IMR-90 (cell line): ENCODE measurements around the gene TMX1. TPM values are rescaled to one million over a fixed set of nuclear protein-coding genes. Genes with fewer than 3 reads are reported as not detected.

ENCODE experiments used
- ATAC-seq: fragments of 200-7000 bp; cut with Tn5 transposase; 2 replicates; pipeline ENCODE4 v1.9.1; 2020; ENCODE audit warnings: low read depth, mild to moderate bottlenecking, moderate library complexity
- BruUV-seq: library from RNA; stranded (reverse); fragments of 400-500 nt; replicated peaks from 2 replicates; lab custom pipeline; 2021; lab: Mats Ljungman, UMichigan
- CTCF ChIA-PET: fragments of 300-600 bp; formaldehyde crosslinking; extraction: SDS; loops from one replicate; lab custom pipeline; 2021; ENCODE audit warnings: antibody characterized with exemption; lab: Yijun Ruan, JAX
- POLR2A ChIA-PET: fragments of 300-600 bp; sonication (Branson Sonifier 250); formaldehyde crosslinking; loops from one replicate; lab custom pipeline; 2022; ENCODE audit warnings: antibody characterized with exemption; ENCODE audit not compliant: unreplicated experiment; lab: Charles Lee
- DNase-seq: peaks from one replicate; pipeline ENCODE4 v3.0.0; 2013
- H2AFZ ChIP-seq: replicated peaks from 2 replicates; pipeline ENCODE3; 2013; ENCODE audit warnings: low read length, mild to moderate bottlenecking; ENCODE audit not compliant: poor library complexity
- H2AK5ac ChIP-seq: 2 replicates; pipeline ENCODE4 v1.6.1; 2013; ENCODE audit warnings: low read depth, low read length, inconsistent platforms
- H2AK9ac ChIP-seq: replicated peaks from 2 replicates; pipeline ENCODE3; 2013; ENCODE audit warnings: mild to moderate bottlenecking, low read depth, low read length, moderate library complexity; ENCODE audit not compliant: poor library complexity
- H2BK120ac ChIP-seq: 2 replicates; pipeline ENCODE4 v1.6.1; 2013; ENCODE audit warnings: low read depth, low read length, inconsistent platforms
- H2BK15ac ChIP-seq: 3 replicates; pipeline ENCODE4 v1.6.1; 2013; ENCODE audit warnings: low read depth, low read length, inconsistent platforms
- H2BK20ac ChIP-seq: 2 replicates; pipeline ENCODE4 v1.6.1; 2013; ENCODE audit warnings: low read depth, mild to moderate bottlenecking, inconsistent platforms, low read length, moderate library complexity
- H2BK5ac ChIP-seq: 2 replicates; pipeline ENCODE4 v1.6.1; 2013; ENCODE audit warnings: mild to moderate bottlenecking, low read depth, low read length, inconsistent platforms; ENCODE audit not compliant: poor library complexity, severe bottlenecking
- H3K14ac ChIP-seq: replicated peaks from 2 replicates; pipeline ENCODE4 v1.6.1; 2013; ENCODE audit warnings: low read depth, low read length, inconsistent platforms
- H3K18ac ChIP-seq: 2 replicates; pipeline ENCODE4 v1.6.1; 2013; ENCODE audit warnings: low read depth, low read length, control low read depth
- H3K23ac ChIP-seq: 2 replicates; pipeline ENCODE4 v1.6.1; 2013; ENCODE audit warnings: low read depth, low read length, inconsistent platforms
- H3K27ac ChIP-seq: 2 replicates; pipeline ENCODE4 v1.5.1; 2013; ENCODE audit warnings: mild to moderate bottlenecking, control low read depth, low read length; ENCODE audit not compliant: insufficient read depth
- H3K27me3 ChIP-seq: 2 replicates; pipeline ENCODE4 v1.6.1; 2013; ENCODE audit warnings: low read length; ENCODE audit not compliant: control insufficient read depth, insufficient read depth
- H3K36me3 ChIP-seq: 2 replicates; pipeline ENCODE4 v1.6.1; 2013; ENCODE audit warnings: low read length, mixed read lengths; ENCODE audit not compliant: control insufficient read depth, insufficient read depth
- H3K4ac ChIP-seq: 2 replicates; pipeline ENCODE4 v1.6.1; 2013; ENCODE audit warnings: low read depth, low read length, inconsistent platforms
- H3K4me1 ChIP-seq: 2 replicates; pipeline ENCODE4 v1.6.1; 2013; ENCODE audit warnings: low read length, mixed read lengths; ENCODE audit not compliant: control insufficient read depth, insufficient read depth
- H3K4me2 ChIP-seq: 2 replicates; pipeline ENCODE4 v1.6.1; 2013; ENCODE audit warnings: low read depth, mild to moderate bottlenecking, control low read depth, low read length, moderate library complexity
- H3K4me3 ChIP-seq: 2 replicates; pipeline ENCODE4 v1.5.1; 2013; ENCODE audit warnings: low read depth, mild to moderate bottlenecking, control low read depth, low read length, moderate library complexity; ENCODE audit not compliant: insufficient read depth
- H3K56ac ChIP-seq: 2 replicates; pipeline ENCODE4 v1.6.1; 2013; ENCODE audit warnings: low read length, inconsistent platforms; ENCODE audit not compliant: insufficient read depth; ENCODE audit errors: extremely low read depth
- H3K79me1 ChIP-seq, 2 experiments: 2 replicates each; pipeline ENCODE4 v1.6.1; 2013; ENCODE audit warnings: low read length in 2 of 2, inconsistent platforms in 1 of 2, low read depth in 1 of 2
- H3K9ac ChIP-seq: 2 replicates; pipeline ENCODE4 v1.6.1; 2013; ENCODE audit warnings: low read depth, low read length, control low read depth
- H3K9me1 ChIP-seq: 2 replicates; pipeline ENCODE4 v1.6.1; 2013; ENCODE audit warnings: low read length, inconsistent platforms; ENCODE audit not compliant: insufficient read depth
- H3K9me3 ChIP-seq: 2 replicates; pipeline ENCODE4 v1.6.1; 2013; ENCODE audit warnings: low read length; ENCODE audit not compliant: control insufficient read depth, insufficient read depth
- H4K20me1 ChIP-seq: 2 replicates; pipeline ENCODE4 v1.6.1; 2013; ENCODE audit warnings: low read length, inconsistent platforms; ENCODE audit not compliant: insufficient read depth
- H4K5ac ChIP-seq: 2 replicates; pipeline ENCODE4 v1.6.1; 2013; ENCODE audit warnings: mild to moderate bottlenecking, low read depth, low read length, control low read depth
- H4K8ac ChIP-seq, 2 experiments: 2 replicates each; pipeline ENCODE4 v1.6.1; 2013; ENCODE audit warnings: low read depth in 2 of 2, low read length in 2 of 2, control low read depth in 1 of 2, inconsistent platforms in 1 of 2
- H4K91ac ChIP-seq: 2 replicates; pipeline ENCODE4 v1.6.1; 2013; ENCODE audit warnings: low read depth, low read length, inconsistent platforms; ENCODE audit not compliant: insufficient read depth
- BHLHE40 ChIP-seq: fragments of 150-350 bp; IDR thresholded peaks from 2 replicates; pipeline ENCODE4 v1.6.1; 2016; ENCODE audit warnings: mild to moderate bottlenecking, low read depth, low read length
- CEBPB ChIP-seq: IDR thresholded peaks from 2 replicates; pipeline ENCODE4 v1.6.1; 2012; ENCODE audit warnings: low read depth, low read length, improper control_type of control experiment
- CTCF ChIP-seq: conservative IDR thresholded peaks from 2 replicates; pipeline ENCODE4 v1.5.1; 2012; ENCODE audit warnings: mild to moderate bottlenecking, low read depth, low read length, improper control_type of control experiment
- ELK1 ChIP-seq: fragments of 150-350 bp; IDR thresholded peaks from 2 replicates; pipeline ENCODE4 v1.6.1; 2016; ENCODE audit warnings: low read depth, mild to moderate bottlenecking, low read length, moderate library complexity, borderline replicate concordance
- FOS ChIP-seq: fragments of 150-350 bp; IDR thresholded peaks from 2 replicates; pipeline ENCODE4 v1.6.1; 2016; ENCODE audit warnings: low read depth, low read length
- MAFK ChIP-seq: IDR thresholded peaks from 2 replicates; pipeline ENCODE4 v1.6.1; 2012; ENCODE audit warnings: low read depth, low read length, improper control_type of control experiment
- MAZ ChIP-seq: IDR thresholded peaks from 2 replicates; pipeline ENCODE4 v1.6.1; 2012; ENCODE audit warnings: low read depth, mild to moderate bottlenecking, low read length, improper control_type of control experiment, moderate library complexity, borderline replicate concordance
- MXI1 ChIP-seq: IDR thresholded peaks from 2 replicates; pipeline ENCODE4 v1.6.1; 2012; ENCODE audit warnings: low read depth, mild to moderate bottlenecking, low read length, moderate library complexity, borderline replicate concordance
- NFE2L2 ChIP-seq: fragments of 150-350 bp; IDR thresholded peaks from 2 replicates; pipeline ENCODE4 v1.6.1; 2016; ENCODE audit warnings: low read depth, mild to moderate bottlenecking, low read length
- POLR2A ChIP-seq: IDR thresholded peaks from 2 replicates; pipeline ENCODE4 v1.6.1; 2012; ENCODE audit warnings: mild to moderate bottlenecking, low read depth, low read length
- RAD21 ChIP-seq: IDR thresholded peaks from 2 replicates; pipeline ENCODE4 v1.6.1; 2012; ENCODE audit warnings: low read length, improper control_type of control experiment
- RCOR1 ChIP-seq: IDR thresholded peaks from 2 replicates; pipeline ENCODE4 v1.6.1; 2012; ENCODE audit warnings: mild to moderate bottlenecking, low read length, improper control_type of control experiment; ENCODE audit not compliant: insufficient replicate concordance
- RFX5 ChIP-seq: IDR thresholded peaks from 2 replicates; pipeline ENCODE4 v1.8.0; 2012; ENCODE audit warnings: low read depth, mild to moderate bottlenecking, low read length, moderate library complexity
- SMC3 ChIP-seq: fragments of 150-350 bp; IDR thresholded peaks from 2 replicates; pipeline ENCODE4 v1.6.1; 2016; ENCODE audit warnings: low read depth, mild to moderate bottlenecking, antibody characterized with exemption, low read length, moderate library complexity
- WGBS, 2 experiments: methylation state at CpG; one replicate each; pipeline versions ENCODE4 v1.1.5 to v1.1.7; 2013; ENCODE audit warnings: missing lambda C conversion rate in 2 of 2; ENCODE audit not compliant: insufficient read length in 1 of 2; ENCODE audit errors: extremely low coverage in 2 of 2; 5-methylcytosine and 5-hydroxymethylcytosine counted together
- dilution Hi-C: fragments of 300-500 bp; cut with HindIII; formaldehyde crosslinking; loops from one replicate; pipeline ENCODE4 v1.14.3; 2018; ENCODE audit warnings: low sequenced_read_pairs; ENCODE audit not compliant: unreplicated experiment
- in situ Hi-C: fragments of 300-500 bp; cut with MboI; formaldehyde crosslinking; loops from 3 replicates; pipeline ENCODE4 v1.14.3; 2019; ENCODE audit warnings: low sequenced_read_pairs, inconsistent platforms, mixed read lengths
- intact Hi-C: fragments of 100-400 bp; cut with micrococcal nuclease; formaldehyde crosslinking; loops from 2 replicates; pipeline ENCODE4 v1.10.0; 2022
- polyA plus RNA-seq, 3 experiments: library from polyadenylated mRNA; depleted of rRNA; stranded (reverse); fragments of >200 nt; gene quantifications; 2 replicates each; pipeline ENCODE4 v1.2.3, GENCODE V29; 2012; ENCODE audit warnings: low replicate concordance in 1 of 3
- total RNA-seq: library from RNA; depleted of rRNA; stranded (reverse); fragments of >200 nt; gene quantifications from 2 replicates; pipeline ENCODE4 v1.2.3, GENCODE V29; 2012
- TF ChIP-seq, protein P1 (sequence below): fragments of 150-350 bp; IDR thresholded peaks from 2 replicates; pipeline ENCODE4 v1.6.1; 2017; ENCODE audit warnings: mild to moderate bottlenecking, antibody characterized with exemption, low read length, low read depth

Gene TMX1
- total and polyA plus RNA-seq, 2 of the 4 experiments (the other 2 are of a cell fraction): 15.3 to 24.7 TPM

GRCh38 chr14:51294951-51295525, 55.0 kb downstream of the TMX1 start:
- in situ Hi-C loops: loop anchor here (5.0 kb wide), 1 partner anchor 362 kb away; no protein-coding TSS in a partner anchor
- no peak overlapping the region for H3K4me2 ChIP-seq
- H4K8ac ChIP-seq: no peak overlapping the region
- no CpG with 5 or more reads among the region's 6 CpGs for WGBS, 2 experiments
- no peak overlapping the region; the same call in 1 of the 2 replicates for H2BK20ac ChIP-seq
- H2BK120ac ChIP-seq: no peak overlapping the region
- H4K20me1 ChIP-seq: no peaks in the 10 kb centered on the region
- no peak for TF ChIP-seq BHLHE40
- TF ChIP-seq FOS: no peak
- TF ChIP-seq MAFK: no peak
- no peak for TF ChIP-seq RCOR1
- TF ChIP-seq MAZ: no peak
- TF ChIP-seq MXI1: no peak
- TF ChIP-seq RAD21: no peak
- no peak for TF ChIP-seq POLR2A
- no peak for TF ChIP-seq NFE2L2
- TF ChIP-seq CEBPB: no peak
- TF ChIP-seq SMC3: no peak
- TF ChIP-seq ELK1: no peak
- TF ChIP-seq RFX5: no peak
- no peak for TF ChIP-seq CTCF
- TF ChIP-seq, protein P1, sequence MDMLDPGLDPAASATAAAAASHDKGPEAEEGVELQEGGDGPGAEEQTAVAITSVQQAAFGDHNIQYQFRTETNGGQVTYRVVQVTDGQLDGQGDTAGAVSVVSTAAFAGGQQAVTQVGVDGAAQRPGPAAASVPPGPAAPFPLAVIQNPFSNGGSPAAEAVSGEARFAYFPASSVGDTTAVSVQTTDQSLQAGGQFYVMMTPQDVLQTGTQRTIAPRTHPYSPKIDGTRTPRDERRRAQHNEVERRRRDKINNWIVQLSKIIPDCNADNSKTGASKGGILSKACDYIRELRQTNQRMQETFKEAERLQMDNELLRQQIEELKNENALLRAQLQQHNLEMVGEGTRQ: no peak
- no peak overlapping the region for H2AK9ac ChIP-seq
- H3K9ac ChIP-seq: no peak overlapping the region
- no peaks in the 10 kb centered on the region for H3K9me3 ChIP-seq
- no peak overlapping the region for H3K56ac ChIP-seq
- no peak overlapping the region for H4K91ac ChIP-seq
- H3K4me3 ChIP-seq: no peak overlapping the region
- peaks cover 14% of the 10 kb centered on the region for H3K4me1 ChIP-seq
- H3K27me3 ChIP-seq: no peaks in the 10 kb centered on the region
- H3K27ac ChIP-seq: no peak overlapping the region
- no peak overlapping the region for H2BK5ac ChIP-seq
- 0 out of 4 replicates have a peak, but pooled peaks cover 0 to 3% of the 10 kb centered on the region in 2 experiments for H3K79me1 ChIP-seq
- no peak for ATAC-seq
- H4K5ac ChIP-seq: no peak overlapping the region
- BruUV-seq: no TSS peak
- H2BK15ac ChIP-seq: no peak overlapping the region
- H3K18ac ChIP-seq: no peak overlapping the region
- dilution Hi-C loops: no loop called here
- no peak overlapping the region for H3K14ac ChIP-seq
- H3K4ac ChIP-seq: no peak overlapping the region
- no peak overlapping the region for H3K23ac ChIP-seq
- H2AK5ac ChIP-seq: no peak overlapping the region; the same call in 1 of the 2 replicates
- ChIA-PET CTCF (no interaction called here), POLR2A (no interaction called here)
- DNase-seq: no peak
- no peak overlapping the region for H2AFZ ChIP-seq
- H3K36me3 ChIP-seq: no peaks in the 10 kb centered on the region
- intact Hi-C loops: no loop called here
- H3K9me1 ChIP-seq: peaks cover 14% of the 10 kb centered on the region
